HG02840 (cell line): Measurements from ENCODE around the gene MIER1.
A peak's percentile ranks its signal among the peaks of the same experiment; 100 is the strongest.

Experiments used
- ATAC-seq: cut with Tn5 transposase; IDR thresholded peaks from one replicate; pipeline ENCODE4 v1.9.1; 2021; ENCODE audit warnings: mild to moderate bottlenecking, moderate library complexity, moderate number of reproducible peaks; ENCODE audit not compliant: unreplicated experiment, low FRiP score

The MIER1 gene

GRCh38 chr1:66996018-66996682 lies 71.4 kb downstream of the MIER1 start:
- peak; percentile 53 for ATAC-seq

DNA sequence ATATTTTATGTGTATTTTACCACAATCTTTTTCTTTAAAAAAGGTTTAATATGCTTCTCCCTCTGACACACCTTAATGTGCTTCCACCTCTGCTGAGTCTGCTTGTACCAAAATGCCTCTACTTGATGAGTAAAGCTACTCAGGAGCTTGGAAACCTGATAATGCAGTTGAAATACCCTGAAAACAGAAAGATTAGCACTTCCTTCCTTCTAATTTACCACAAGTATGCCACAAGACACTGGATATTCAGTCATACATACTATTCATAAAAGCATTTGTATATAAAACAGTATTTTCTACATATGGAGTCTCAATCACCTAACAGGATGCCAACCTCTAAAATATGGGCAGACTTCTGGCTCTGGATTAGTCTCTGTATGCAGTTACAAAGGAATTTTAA lies 74.2 kb downstream of the MIER1 start:
- no peak for ATAC-seq

GRCh38 chr1:66999640-67000400 lies 75.0 kb downstream of the MIER1 start:
- ATAC-seq = no peak

DNA sequence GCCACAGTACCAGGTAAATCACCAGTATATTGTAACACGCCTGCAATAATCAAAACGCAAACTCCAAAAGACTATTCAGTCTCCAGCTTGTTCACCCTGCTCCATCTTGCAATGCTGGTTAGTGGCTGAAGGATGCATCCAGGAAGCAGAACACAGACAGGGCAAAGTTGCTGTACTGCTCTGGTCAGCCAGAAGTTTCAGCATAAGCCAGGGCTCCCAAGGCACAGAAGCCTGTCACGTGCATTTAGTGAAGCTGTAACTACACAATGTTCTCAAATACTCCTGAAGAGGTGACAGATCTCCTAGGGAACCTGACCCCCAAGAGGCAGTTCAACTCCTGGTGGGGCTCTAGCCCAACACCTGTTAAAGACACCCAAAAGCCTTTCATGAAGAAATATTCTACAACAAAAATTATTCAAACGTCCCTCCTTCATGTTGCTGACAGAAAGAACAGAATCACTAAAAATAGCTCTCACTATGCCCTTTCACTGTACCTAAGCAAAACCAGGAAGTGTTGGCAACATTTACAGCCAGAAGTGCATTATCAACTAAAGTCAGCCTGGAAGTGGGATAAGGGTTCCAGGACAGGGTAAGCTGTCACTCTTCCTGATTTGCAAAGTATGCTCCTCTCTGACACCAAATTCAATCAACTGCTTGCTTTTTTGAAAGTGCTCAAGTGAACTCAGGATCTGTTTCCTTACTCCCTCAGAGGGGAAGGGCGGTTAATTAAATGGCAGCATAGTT lies 77.1 kb downstream of the MIER1 start:
- no peak for ATAC-seq

DNA sequence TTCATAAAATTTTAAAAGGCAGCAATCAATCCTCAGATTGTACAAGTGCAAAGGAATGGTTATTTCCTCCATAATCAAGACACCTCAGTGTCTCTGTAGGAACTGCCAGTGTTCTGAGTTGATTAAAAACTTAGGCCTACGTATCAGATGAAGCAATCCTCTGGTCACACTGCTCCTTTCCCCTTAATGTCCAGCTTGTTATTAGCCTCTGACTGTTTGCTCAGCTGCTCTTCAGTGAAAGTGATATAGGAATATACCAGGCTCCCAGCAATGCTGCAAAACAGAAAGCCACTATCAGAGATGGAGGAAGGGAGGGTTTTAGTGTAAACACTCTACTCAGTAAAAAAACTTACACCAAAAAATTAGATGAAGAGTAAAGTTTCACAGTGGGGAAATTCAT lies 79.4 kb downstream of the MIER1 start:
- no peak for ATAC-seq

DNA sequence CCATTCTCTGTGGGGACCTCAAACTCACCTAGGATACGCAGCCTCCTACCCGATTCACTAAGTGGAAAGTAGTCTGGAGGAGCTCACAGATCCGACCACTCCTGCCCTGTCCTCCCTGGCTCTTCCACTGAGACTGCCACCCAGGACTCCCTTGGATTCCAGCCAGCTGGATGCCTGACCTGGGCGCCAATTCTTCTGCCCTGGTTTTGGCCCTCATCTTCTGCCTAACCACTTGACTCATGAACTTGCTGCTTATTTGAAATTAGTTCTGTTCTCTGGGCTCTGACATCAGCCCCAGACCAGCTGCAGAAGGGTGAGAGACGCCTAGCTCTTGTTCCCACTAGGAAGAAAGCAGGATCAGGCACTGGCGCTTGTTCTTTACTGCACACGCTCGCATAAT lies 80.3 kb downstream of the MIER1 start:
- ATAC-seq = no peak

DNA sequence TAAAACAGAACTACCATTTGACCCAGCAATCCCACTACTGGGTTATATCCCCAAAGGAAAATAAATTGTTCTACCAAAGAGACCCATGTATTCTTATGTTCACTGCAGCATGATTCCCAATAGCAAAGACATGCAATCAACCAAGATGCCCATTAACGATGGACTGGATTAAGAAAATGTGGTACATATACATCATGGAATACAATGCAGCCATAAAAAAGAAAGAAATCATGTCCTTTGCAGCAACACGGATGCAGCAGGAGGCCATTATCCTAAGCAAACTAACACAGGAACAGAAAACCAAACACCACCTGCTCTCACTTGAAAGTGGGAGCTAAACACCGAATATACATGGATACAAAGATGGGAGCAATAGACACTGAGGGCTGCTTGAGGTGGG lies 85.0 kb downstream of the MIER1 start:
- ATAC-seq = no peak

GRCh38 chr1:67013573-67013972 lies 88.8 kb downstream of the MIER1 start:
- ATAC-seq = no peak

GRCh38 chr1:67018574-67018973 lies 93.8 kb downstream of the MIER1 start:
- ATAC-seq = no peak

GRCh38 chr1:67019121-67019520 lies 94.3 kb downstream of the MIER1 start:
- ATAC-seq = no peak

DNA sequence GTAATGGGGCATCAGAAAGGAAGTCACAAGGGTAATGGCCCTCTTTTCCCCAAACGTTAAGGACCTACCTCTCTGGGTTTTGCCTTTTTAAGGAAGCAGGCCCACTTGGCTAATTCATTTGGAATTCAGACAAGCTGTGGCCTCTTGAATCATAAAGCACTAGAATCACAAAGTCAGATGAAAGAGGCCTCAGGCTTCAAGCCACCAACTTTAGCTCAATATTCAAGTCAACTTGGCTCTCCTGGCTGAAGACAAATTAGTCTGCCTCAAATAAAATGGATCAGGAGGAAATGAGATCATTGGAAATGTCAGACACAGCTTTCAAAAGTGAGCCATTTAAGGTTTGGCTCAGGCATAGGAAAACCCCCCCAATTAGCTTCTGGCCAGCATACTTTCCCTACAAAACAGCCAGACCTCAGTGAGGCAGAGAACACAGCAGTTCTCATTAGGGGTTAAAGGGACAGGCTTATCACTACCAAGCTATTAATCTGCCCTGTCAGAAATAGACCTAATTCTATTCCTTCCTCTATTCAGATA lies 94.9 kb downstream of the MIER1 start:
- no peak for ATAC-seq

DNA sequence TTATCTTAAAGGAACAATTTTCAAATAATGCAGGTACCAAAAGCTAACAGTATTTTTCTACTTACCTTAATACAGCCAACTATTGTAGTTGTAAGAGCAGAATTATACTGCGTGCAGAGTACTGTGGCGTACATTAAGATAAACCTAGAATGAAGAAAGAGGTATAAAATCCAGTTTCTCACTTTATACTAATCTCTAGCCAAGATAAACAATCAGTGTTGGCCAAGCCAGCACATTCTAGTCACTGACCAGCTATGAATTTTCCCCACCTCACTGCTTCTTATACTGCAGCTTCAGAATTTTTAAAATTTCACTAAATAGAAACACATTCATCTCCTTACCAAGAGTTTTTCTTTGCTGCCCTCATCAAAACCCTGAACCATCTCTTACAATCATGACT lies 95.5 kb downstream of the MIER1 start:
- ATAC-seq = no peak

- no peak for ATAC-seq
These were observed 96.0 kb downstream of the MIER1 start for GRCh38 chr1:67020765-67021164.

DNA sequence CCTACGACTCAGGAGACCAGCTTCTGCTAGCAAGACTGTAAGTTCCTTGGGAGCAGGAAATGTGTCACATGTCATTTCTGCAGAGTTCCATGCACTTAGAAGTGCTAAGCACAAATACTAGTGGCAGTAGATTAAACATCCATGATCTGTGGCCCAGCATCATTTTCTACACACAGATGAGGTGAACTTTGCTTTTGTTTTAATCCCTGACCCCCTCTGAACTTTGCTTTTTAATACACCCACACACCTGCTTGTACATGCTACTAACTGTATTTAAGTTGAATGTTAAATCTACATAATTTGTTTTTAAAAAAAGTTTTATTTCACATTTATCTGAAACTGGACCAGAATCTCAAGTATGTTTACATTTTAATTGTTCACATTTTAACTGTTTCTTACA lies 104.7 kb downstream of the MIER1 start:
- no peak for ATAC-seq

DNA sequence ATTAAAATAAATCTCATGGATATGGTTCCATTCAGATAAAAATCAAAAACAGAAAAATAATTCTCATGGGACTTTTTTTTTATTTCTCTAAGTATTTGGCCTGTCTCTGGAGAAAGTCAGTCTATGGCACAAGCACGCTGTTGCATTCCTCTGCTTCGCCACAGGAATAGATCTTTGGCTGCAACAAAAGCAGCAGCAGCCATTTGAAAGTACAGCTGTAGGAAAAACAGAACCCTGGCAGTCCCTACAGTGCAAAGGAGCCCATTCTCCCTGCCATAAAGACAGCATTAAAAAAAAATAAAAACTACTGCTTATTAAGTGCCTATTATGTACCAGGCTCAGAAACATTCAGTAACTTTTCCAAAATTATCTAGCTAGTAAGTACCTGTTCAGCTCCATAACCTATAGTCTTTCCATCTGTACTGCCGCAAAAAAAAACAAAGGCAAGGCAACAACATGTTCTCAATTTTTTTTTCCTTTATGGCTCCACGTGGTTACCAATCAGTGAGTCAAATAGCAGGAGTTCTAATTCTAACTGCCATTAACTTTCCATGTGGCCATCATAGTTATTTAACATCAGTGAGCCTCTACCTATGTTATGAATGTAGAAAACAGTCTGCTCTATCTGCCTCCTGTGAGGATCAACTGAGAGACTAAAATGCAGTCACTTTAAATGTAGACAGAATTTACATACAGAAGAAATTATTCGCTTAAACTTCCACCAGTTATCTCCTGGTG lies 106.5 kb downstream of the MIER1 start:
- ATAC-seq = no peak

DNA sequence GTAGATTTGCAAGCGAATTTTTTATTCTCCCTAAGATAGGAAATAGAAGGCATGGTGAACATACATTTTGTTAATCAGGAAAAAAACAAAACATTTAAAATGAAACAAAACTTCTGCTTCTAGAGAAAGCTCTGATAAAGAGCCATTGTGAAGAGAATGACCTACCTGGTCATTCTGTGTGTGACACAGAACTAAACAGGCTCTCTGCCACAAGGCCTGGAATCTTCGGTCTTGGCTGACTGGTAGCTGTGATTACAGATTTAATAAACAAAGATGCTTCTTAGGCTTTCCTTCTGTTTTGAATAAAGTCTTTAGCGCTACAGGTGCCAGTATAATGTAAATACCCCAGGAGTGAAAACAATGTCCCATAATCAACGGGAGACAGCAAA lies 107.1 kb downstream of the MIER1 start:
- no peak for ATAC-seq
